Measurements from ENCODE around the gene FIBCD1. TPM values are rescaled to one million over a fixed set of nuclear protein-coding genes. Genes with fewer than 3 reads are reported as not detected.

Gene FIBCD1
- total and polyA plus RNA-seq, 9 of the 15 experiments (the other 6 are each of a cell fraction or from before 2014, with no cell fraction given), result 0.53 to 1.2 (median 0.95) TPM; not detected in 4

GRCh38 chr9:130981756-130982137, 42.7 kb upstream of the FIBCD1 start:
- Histone ChIP-seq H3K9ac (ENCODE audit: insufficient read depth in 1 of 2, low read depth in 2 of 2, low read length in 2 of 2) (no peak overlapping the region; a peak in 1 of 4 replicates), H3K4me3 (no peak overlapping the region), H2AFZ (ENCODE audit: low read depth, low read length) (no peak overlapping the region), H3K4me1 (replicated peaks in 1 of 2; ENCODE audit: control insufficient read depth in 2 of 2, insufficient read depth in 2 of 2, low read length in 2 of 2) (peaks cover 0 to 25% of the 10 kb centered on the region in 2 experiments; a peak in 1 of 5 replicates), H3K9me1 (ENCODE audit: control insufficient read depth, insufficient read depth, low read length) (peaks cover 13% of the 10 kb centered on the region), H3K79me2 (ENCODE audit: control insufficient read depth, insufficient read depth, low read length) (no peaks in the 10 kb centered on the region), H4K20me1 (replicated peaks; ENCODE audit: control insufficient read depth, insufficient read depth, low read length) (peaks cover 80% of the 10 kb centered on the region), H3K27ac (ENCODE audit: extremely low read depth, low read depth, low read length) (no peak overlapping the region), H3K27me3 (ENCODE audit: control insufficient read depth in 2 of 2, insufficient read depth in 2 of 2, low read length in 2 of 2) (peaks cover 91 to 98% of the 10 kb centered on the region in 2 experiments), H3K36me3 (ENCODE audit: control insufficient read depth, insufficient read depth, low read length) (no peaks in the 10 kb centered on the region), H3K9me3 (replicated peaks; ENCODE audit: control insufficient read depth, insufficient read depth, low read depth, low read length) (no peaks in the 10 kb centered on the region), H3K4me2 (ENCODE audit: insufficient read depth, low read length) (no peak overlapping the region)
- intact Hi-C loops (cut with micrococcal nuclease), result no loop called here
- ATAC-seq, result no peak
- ChIA-PET POLR2A (interaction anchor here (0.7 to 10.0 kb wide), 19 partner anchors 8 to 223 kb away, joined by 3 to 131 read pairs (median 6); no protein-coding TSS in a partner anchor), CTCF (ENCODE audit: low intra/inter-chr PET ratio) (interaction anchor here (0.6 kb wide), 1 partner anchor 17 kb away, joined by 5 read pairs; no protein-coding TSS in a partner anchor)
- TF ChIP-seq CBX3 (IDR thresholded peaks at IDR 0.05; ENCODE audit: borderline replicate concordance in 1 of 2, low read length in 2 of 2), result no peak
- TF ChIP-seq RBM15 (IDR thresholded peaks at IDR 0.05; ENCODE audit: insufficient read depth, low read length), result no peak
- TF ChIP-seq PHB (CRISPR knock-in tag; IDR thresholded peaks at IDR 0.05), result no peak
- TF ChIP-seq MTA3 (IDR thresholded peaks at IDR 0.05; ENCODE audit: borderline replicate concordance), result no peak
- TF ChIP-seq MAZ (CRISPR knock-in tag; conservative IDR thresholded peaks at IDR 0.05 in 1 of 2, IDR thresholded peaks at IDR 0.05 in 1 of 2), result no peak
- no peak for TF ChIP-seq ESRRB (CRISPR knock-in tag; IDR thresholded peaks at IDR 0.05; ENCODE audit: borderline replicate concordance)
- no peak for TF ChIP-seq KDM2B (CRISPR knock-in tag; IDR thresholded peaks at IDR 0.05)
- no peak for TF ChIP-seq TSHZ1 (CRISPR knock-in tag; IDR thresholded peaks at IDR 0.05)
- no peak for TF ChIP-seq DIDO1 (tag; IDR thresholded peaks at IDR 0.05; ENCODE audit: low read depth)
- TF ChIP-seq HLTF (IDR thresholded peaks at IDR 0.05), result no peak
- TF ChIP-seq ZNF23 (CRISPR knock-in tag; IDR thresholded peaks at IDR 0.05), result no peak
- TF ChIP-seq MEIS2 (IDR thresholded peaks at IDR 0.05; ENCODE audit: partially characterized antibody), result no peak
- no peak for TF ChIP-seq ZBTB17 (CRISPR knock-in tag; IDR thresholded peaks at IDR 0.05)
- TF ChIP-seq BHLHE40 (IDR thresholded peaks at IDR 0.05; ENCODE audit: low read length), result no peak
- TF ChIP-seq ETV6 (IDR thresholded peaks at IDR 0.05; ENCODE audit: borderline replicate concordance in 1 of 2, low read depth in 2 of 2, low read length in 1 of 2), result no peak
- no peak for TF ChIP-seq ETV6 (CRISPR knock-in tag; IDR thresholded peaks at IDR 0.05; ENCODE audit: borderline replicate concordance)
- no peak for TF ChIP-seq MECOM (CRISPR knock-in tag; IDR thresholded peaks at IDR 0.05)
- in situ Hi-C loops (cut with MboI), result loop anchor here (25.0 kb wide), 1 partner anchor 269 kb away; no protein-coding TSS in a partner anchor
- 1% methylated on average over 14 of the region's 14 CpGs for WGBS (ENCODE audit: insufficient coverage, low coverage, missing lambda C conversion rate)
- BruUV-seq (replicated peaks), result no TSS peak
- no peak for FAIRE-seq
- peak in 2 of 4 experiments; percentile 29 to 68 for DNase-seq (ENCODE audit: extremely low read depth in 1 of 4, low spot score in 3 of 4)

All from K562 (cell line).